CD4-positive, alpha-beta T cell treated with Interferon alpha-2 for 1 hour (primary cell): Measurements from ENCODE around the gene MAPK14.
"Not testable (repeated sequence)": the region's sequence is repeated elsewhere in the genome, so short reads cannot be mapped to it uniquely, and the experiment has no call there.

Experiments used
- DNase-seq, 2 donors: peaks; one replicate each; pipeline ENCODE4 v3.0.0-alpha.2; 2020 to 2022

Gene MAPK14

GRCh38 chr6:36071281-36071680 is 43.7 kb downstream of the MAPK14 start:
- DNase-seq, result no peak

- no peak for DNase-seq
Measured at GRCh38 chr6:36071714-36072113, 44.1 kb downstream of the MAPK14 start.

- no peak for DNase-seq
Measured at GRCh38 chr6:36072681-36073080, 45.1 kb downstream of the MAPK14 start.

- no peak for DNase-seq
Measured at GRCh38 chr6:36073587-36073986, 46.0 kb downstream of the MAPK14 start.

- DNase-seq, result peak; percentile 8 to 22
Measured at GRCh38 chr6:36075656-36076055, 48.0 kb downstream of the MAPK14 start.

GRCh38 chr6:36076178-36077063 is 48.8 kb downstream of the MAPK14 start:
- no peak for DNase-seq

- DNase-seq, result no peak
Measured at GRCh38 chr6:36078159-36078558, 50.6 kb downstream of the MAPK14 start.

- no peak for DNase-seq
Measured at GRCh38 chr6:36079601-36080000, 52.0 kb downstream of the MAPK14 start.

GRCh38 chr6:36082318-36082717 is 54.7 kb downstream of the MAPK14 start:
- no peak for DNase-seq

- no peak for DNase-seq
Measured at GRCh38 chr6:36083446-36083845, 55.8 kb downstream of the MAPK14 start.

GRCh38 chr6:36088204-36088603 is 60.6 kb downstream of the MAPK14 start:
- DNase-seq, result not testable (repeated sequence)

GRCh38 chr6:36089048-36089447 is 61.4 kb downstream of the MAPK14 start:
- DNase-seq, result no peak

GRCh38 chr6:36094238-36094637 is 66.6 kb downstream of the MAPK14 start:
- DNase-seq, result no peak

GRCh38 chr6:36094753-36095496 is 67.3 kb downstream of the MAPK14 start:
- peak; percentile 78 to 84 for DNase-seq

- DNase-seq, result no peak
Measured at GRCh38 chr6:36095497-36096391, 68.1 kb downstream of the MAPK14 start.

- no peak for DNase-seq
Measured at GRCh38 chr6:36098253-36098919, 70.8 kb downstream of the MAPK14 start.

GRCh38 chr6:36098920-36099647 is 71.5 kb downstream of the MAPK14 start:
- peak in 1 of 2 donors; percentile 43 for DNase-seq

GRCh38 chr6:36099869-36100483 is 72.4 kb downstream of the MAPK14 start:
- DNase-seq, result peak; percentile 55 to 71

- no peak for DNase-seq
Measured at GRCh38 chr6:36101691-36102090, 74.1 kb downstream of the MAPK14 start.

GRCh38 chr6:36102853-36103252 is 75.2 kb downstream of the MAPK14 start:
- no peak for DNase-seq

GRCh38 chr6:36104836-36105235 is 77.2 kb downstream of the MAPK14 start:
- no peak for DNase-seq
